ENCODE data around the gene RMND1.
"Not testable (repeated sequence)": the region's sequence is repeated elsewhere in the genome, so short reads cannot be mapped to it uniquely, and the experiment has no call there.

Gene RMND1

GRCh38 chr6:151451950-151452749, at the start of gene RMND1:
RMND1 (minus strand) TSS chr6:151452126; CDS start chr6:151445811, 6,315 bp downstream.
- peak; percentile 98 to 99 for DNase-seq (ENCODE audit: low read depth in 2 of 2)

- DNase-seq (ENCODE audit: low read depth in 2 of 2), result no peak
Observed at GRCh38 chr6:151499551-151499950, 47.6 kb upstream of the RMND1 start.

GRCh38 chr6:151498327-151498726, 46.4 kb upstream of the RMND1 start:
- no peak for DNase-seq (ENCODE audit: low read depth in 2 of 2)

- DNase-seq (ENCODE audit: low read depth in 2 of 2), result no peak
Observed at GRCh38 chr6:151497905-151498304, 46.0 kb upstream of the RMND1 start.

- DNase-seq (ENCODE audit: low read depth in 2 of 2), result no peak
Observed at GRCh38 chr6:151495380-151495779, 43.5 kb upstream of the RMND1 start.

GRCh38 chr6:151494936-151495320, 43.0 kb upstream of the RMND1 start:
- no peak for DNase-seq (ENCODE audit: low read depth in 2 of 2)

GRCh38 chr6:151494235-151494935, 42.5 kb upstream of the RMND1 start:
- DNase-seq (ENCODE audit: low read depth in 2 of 2), result no peak

GRCh38 chr6:151493804-151494234, 41.9 kb upstream of the RMND1 start, which contains the start of gene CCDC170:
CCDC170 (plus strand) TSS chr6:151494017; CDS start chr6:151494129, 112 bp downstream.
- no peak for DNase-seq (ENCODE audit: low read depth in 2 of 2)

GRCh38 chr6:151493161-151493803, 41.4 kb upstream of the RMND1 start:
- no peak for DNase-seq (ENCODE audit: low read depth in 2 of 2)

- no peak for DNase-seq (ENCODE audit: low read depth in 2 of 2)
Observed at GRCh38 chr6:151490996-151491395, 39.1 kb upstream of the RMND1 start.

- DNase-seq (ENCODE audit: low read depth in 2 of 2), result no peak
Observed at GRCh38 chr6:151488226-151488625, 36.3 kb upstream of the RMND1 start.

- DNase-seq (ENCODE audit: low read depth in 2 of 2), result no peak
Observed at GRCh38 chr6:151483994-151484393, 32.1 kb upstream of the RMND1 start.

- DNase-seq (ENCODE audit: low read depth in 2 of 2), result no peak
Observed at GRCh38 chr6:151482290-151482689, 30.4 kb upstream of the RMND1 start.

GRCh38 chr6:151481786-151482185, 29.9 kb upstream of the RMND1 start:
- no peak for DNase-seq (ENCODE audit: low read depth in 2 of 2)

- DNase-seq (ENCODE audit: low read depth in 2 of 2), result no peak
Observed at GRCh38 chr6:151478670-151479069, 26.7 kb upstream of the RMND1 start.

GRCh38 chr6:151477726-151478125, 25.8 kb upstream of the RMND1 start:
- no peak for DNase-seq (ENCODE audit: low read depth in 2 of 2)

GRCh38 chr6:151475653-151476523, 24.0 kb upstream of the RMND1 start:
- no peak for DNase-seq (ENCODE audit: low read depth in 2 of 2)

- no peak for DNase-seq (ENCODE audit: low read depth in 2 of 2)
Observed at GRCh38 chr6:151464702-151465101, 12.8 kb upstream of the RMND1 start.

GRCh38 chr6:151461673-151462072, 9.7 kb upstream of the RMND1 start:
- no peak for DNase-seq (ENCODE audit: low read depth in 2 of 2)

GRCh38 chr6:151455751-151456398, 3.9 kb upstream of the RMND1 start:
- DNase-seq (ENCODE audit: low read depth in 2 of 2), result not testable (repeated sequence)
